Measurements from ENCODE around the gene CCSER1.

CCSER1 gene

DNA sequence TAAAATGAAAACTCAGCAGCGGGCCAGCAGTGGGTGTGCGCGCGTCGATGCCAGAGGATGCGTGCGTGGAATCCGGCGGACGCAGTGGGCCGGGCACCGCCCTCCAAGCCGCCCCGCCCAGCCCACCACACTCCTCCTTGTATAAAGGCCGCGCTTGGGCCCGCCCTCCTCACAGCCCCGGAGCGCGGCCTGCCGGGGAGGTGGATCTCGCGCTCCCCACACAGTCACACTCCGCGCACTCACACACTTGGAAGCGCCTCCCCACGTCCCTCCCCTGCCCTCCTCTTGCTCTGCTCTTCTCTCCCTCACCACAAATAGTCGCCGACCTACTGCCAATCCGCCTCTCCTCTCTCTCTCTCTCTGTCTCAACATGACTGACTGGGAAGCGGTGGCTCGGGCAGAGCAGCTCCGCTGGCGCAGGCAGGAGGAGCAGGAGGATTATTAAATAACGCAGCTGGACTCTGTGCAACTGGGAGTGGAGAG, at the start of gene CCSER1:
Gene CCSER1, plus strand, starts transcription at position 172 of the 483 bp plus-strand sequence.
- Histone ChIP-seq H3K4me3 (ENCODE audit: low read length in 2 of 2) (peak within 1 kb of the TSS; percentile 68 to 78), H3K9me3 (ENCODE audit: control insufficient read depth in 2 of 2, low read length in 2 of 2) (no peaks in the 10 kb centered on the region), H3K27ac (ENCODE audit: low read length) (peak within 1 kb of the TSS; percentile 26), H3K36me3 (ENCODE audit: control insufficient read depth in 2 of 2, insufficient read depth in 2 of 2, low read length in 2 of 2) (no peaks in the 10 kb centered on the region), H3K9ac (ENCODE audit: low read length in 2 of 2) (peak within 1 kb of the TSS; percentile 14 to 50), H3K4me1 (ENCODE audit: control insufficient read depth, insufficient read depth, low read length) (no peaks in the 10 kb centered on the region), H3K27me3 (ENCODE audit: control insufficient read depth in 1 of 2, insufficient read depth in 2 of 2, low read length in 2 of 2) (no peaks in the 10 kb centered on the region)

DNA sequence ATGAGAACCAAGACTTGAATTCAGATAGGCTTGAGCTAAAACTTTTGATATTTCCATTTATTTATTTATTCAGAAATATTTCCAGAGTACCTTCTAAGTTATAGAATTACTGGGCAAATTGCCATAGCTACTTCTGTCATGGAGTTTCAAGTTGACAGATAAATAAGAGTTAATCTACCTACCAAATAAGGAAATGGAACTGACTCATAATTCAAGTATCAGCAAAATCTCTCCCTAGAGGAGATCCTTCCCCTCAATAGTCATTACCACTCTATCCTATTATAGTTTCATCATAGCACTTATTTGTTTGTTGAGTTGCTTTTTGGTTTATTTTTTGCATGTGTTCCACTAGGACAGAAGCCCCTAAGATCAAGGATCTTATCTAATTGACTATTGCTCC, 48.8 kb upstream of the CCSER1 start:
- H3K4me1 ChIP-seq (ENCODE audit: control insufficient read depth, insufficient read depth, low read length), result no peaks in the 10 kb centered on the region
- no peaks in the 10 kb centered on the region for H3K27me3 ChIP-seq (ENCODE audit: control insufficient read depth in 1 of 2, insufficient read depth in 2 of 2, low read length in 2 of 2)
- no peaks in the 10 kb centered on the region for H3K9me3 ChIP-seq (ENCODE audit: control insufficient read depth in 2 of 2, low read length in 2 of 2)

DNA sequence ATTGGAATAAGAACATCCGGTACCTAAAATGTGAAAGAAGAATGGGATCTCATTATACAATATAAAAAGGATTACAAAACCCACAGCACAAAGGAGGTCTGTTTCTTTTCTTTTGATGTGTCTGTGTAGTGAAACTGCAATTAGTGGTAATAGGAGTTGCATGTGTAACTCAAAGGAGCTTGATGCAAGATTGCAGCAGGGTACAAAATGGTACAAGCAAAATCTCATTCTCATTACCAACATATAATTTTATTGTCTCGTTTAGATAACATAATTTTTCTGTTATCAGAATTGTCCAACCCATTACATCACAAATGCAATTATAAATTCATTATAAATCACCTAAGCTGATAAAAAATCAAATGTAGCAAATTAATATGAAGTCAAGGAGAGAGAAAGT, 47.1 kb upstream of the CCSER1 start:
- Histone ChIP-seq H3K9ac (ENCODE audit: low read length in 2 of 2) (no peak overlapping the region), H3K9me3 (ENCODE audit: control insufficient read depth in 2 of 2, low read length in 2 of 2) (no peaks in the 10 kb centered on the region), H3K4me3 (ENCODE audit: low read length in 2 of 2) (no peak overlapping the region), H3K4me1 (ENCODE audit: control insufficient read depth, insufficient read depth, low read length) (no peaks in the 10 kb centered on the region), H3K27me3 (ENCODE audit: control insufficient read depth in 1 of 2, insufficient read depth in 2 of 2, low read length in 2 of 2) (no peaks in the 10 kb centered on the region), H3K36me3 (ENCODE audit: control insufficient read depth in 2 of 2, insufficient read depth in 2 of 2, low read length in 2 of 2) (no peaks in the 10 kb centered on the region), H3K27ac (ENCODE audit: low read length) (no peak overlapping the region)

More for the DNA sequence above, 48.8 kb upstream of the CCSER1 start:
- no peak overlapping the region for H3K27ac ChIP-seq (ENCODE audit: low read length)
- H3K36me3 ChIP-seq (ENCODE audit: control insufficient read depth in 2 of 2, insufficient read depth in 2 of 2, low read length in 2 of 2), result no peaks in the 10 kb centered on the region
- no peak overlapping the region for H3K9ac ChIP-seq (ENCODE audit: low read length in 2 of 2)
- no peak overlapping the region for H3K4me3 ChIP-seq (ENCODE audit: low read length in 2 of 2)

DNA sequence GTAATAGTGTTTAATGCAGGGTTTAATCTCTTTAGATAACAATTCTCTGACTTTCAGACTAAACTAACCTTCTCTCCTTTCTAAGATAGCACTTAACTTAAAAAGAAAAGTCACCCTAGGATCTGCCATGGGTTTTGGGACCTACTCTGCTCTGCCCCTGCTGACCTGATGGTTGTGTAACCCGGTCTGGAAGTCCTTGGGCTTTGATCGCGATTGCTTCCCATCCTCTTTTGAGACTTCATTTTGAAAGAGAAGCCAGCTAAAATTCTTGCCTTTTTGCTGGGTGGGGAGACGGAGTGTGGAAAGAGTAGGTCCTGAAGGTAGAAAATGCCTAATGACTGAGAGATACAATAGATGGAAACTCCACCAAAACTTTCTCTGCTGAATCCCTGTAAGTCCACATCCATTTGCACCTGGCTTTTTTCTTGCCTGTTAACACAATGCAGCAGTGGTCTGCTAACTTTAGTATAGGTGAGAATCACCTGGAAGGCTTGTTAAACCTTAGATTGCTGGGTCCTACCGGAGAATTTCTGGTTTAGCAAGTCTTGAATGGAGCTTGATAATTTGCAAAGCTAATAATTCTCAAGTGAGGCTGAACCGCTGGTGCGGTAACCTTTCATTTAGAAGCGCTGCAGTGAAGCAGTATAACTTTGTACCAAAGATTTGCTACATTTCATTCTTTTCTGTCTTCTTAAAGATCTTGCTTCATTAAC, 45.6 kb upstream of the CCSER1 start:
- Histone ChIP-seq H3K36me3 (ENCODE audit: control insufficient read depth in 2 of 2, insufficient read depth in 2 of 2, low read length in 2 of 2) (no peaks in the 10 kb centered on the region), H3K4me1 (ENCODE audit: control insufficient read depth, insufficient read depth, low read length) (no peaks in the 10 kb centered on the region), H3K9me3 (ENCODE audit: control insufficient read depth in 2 of 2, low read length in 2 of 2) (no peaks in the 10 kb centered on the region), H3K9ac (ENCODE audit: low read length in 2 of 2) (no peak overlapping the region), H3K27me3 (ENCODE audit: control insufficient read depth in 1 of 2, insufficient read depth in 2 of 2, low read length in 2 of 2) (no peaks in the 10 kb centered on the region), H3K27ac (ENCODE audit: low read length) (no peak overlapping the region), H3K4me3 (ENCODE audit: low read length in 2 of 2) (no peak overlapping the region)

GRCh38 chr4:90082449-90082848, 44.7 kb upstream of the CCSER1 start:
- Histone ChIP-seq H3K36me3 (ENCODE audit: control insufficient read depth in 2 of 2, insufficient read depth in 2 of 2, low read length in 2 of 2) (no peaks in the 10 kb centered on the region), H3K27me3 (ENCODE audit: control insufficient read depth in 1 of 2, insufficient read depth in 2 of 2, low read length in 2 of 2) (no peaks in the 10 kb centered on the region), H3K9ac (ENCODE audit: low read length in 2 of 2) (no peak overlapping the region), H3K9me3 (ENCODE audit: control insufficient read depth in 2 of 2, low read length in 2 of 2) (no peaks in the 10 kb centered on the region), H3K4me3 (ENCODE audit: low read length in 2 of 2) (no peak overlapping the region), H3K27ac (ENCODE audit: low read length) (no peak overlapping the region), H3K4me1 (ENCODE audit: control insufficient read depth, insufficient read depth, low read length) (no peaks in the 10 kb centered on the region)

DNA sequence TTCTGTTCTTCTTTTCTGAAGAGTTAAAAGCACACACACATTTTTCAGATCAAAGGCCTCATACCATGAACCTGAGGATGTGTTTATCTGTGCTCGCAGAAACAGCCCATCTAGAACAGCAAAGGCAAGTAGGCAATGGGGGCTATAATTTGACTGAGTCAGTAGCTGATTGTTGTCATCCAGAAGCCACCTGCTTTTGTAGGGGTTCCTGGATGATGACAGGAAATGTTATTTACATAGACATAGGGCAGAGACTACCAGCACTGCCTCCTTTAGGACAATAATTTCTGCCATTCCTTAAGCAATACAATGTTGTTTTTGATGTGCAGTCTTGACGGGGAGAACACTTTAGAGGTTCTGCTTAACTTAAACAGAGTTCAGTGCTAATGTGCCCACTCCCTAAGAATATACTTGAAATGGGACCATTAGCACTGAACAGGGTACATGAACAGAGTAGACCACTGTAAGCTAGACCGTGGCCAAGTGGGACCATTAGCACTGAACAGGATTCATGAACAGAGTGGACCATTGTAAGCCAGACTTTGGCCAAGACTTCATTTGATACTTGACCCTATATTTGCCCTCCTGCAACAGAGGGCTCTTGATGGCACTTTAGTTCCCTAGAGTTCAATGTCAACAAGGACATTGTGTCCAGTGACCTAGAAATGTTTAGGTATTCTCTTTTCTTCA, 42.8 kb upstream of the CCSER1 start:
- Histone ChIP-seq H3K27me3 (ENCODE audit: control insufficient read depth in 1 of 2, insufficient read depth in 2 of 2, low read length in 2 of 2) (no peaks in the 10 kb centered on the region), H3K27ac (ENCODE audit: low read length) (no peak overlapping the region), H3K9ac (ENCODE audit: low read length in 2 of 2) (no peak overlapping the region), H3K4me3 (ENCODE audit: low read length in 2 of 2) (no peak overlapping the region), H3K4me1 (ENCODE audit: control insufficient read depth, insufficient read depth, low read length) (no peaks in the 10 kb centered on the region), H3K9me3 (ENCODE audit: control insufficient read depth in 2 of 2, low read length in 2 of 2) (no peaks in the 10 kb centered on the region), H3K36me3 (ENCODE audit: control insufficient read depth in 2 of 2, insufficient read depth in 2 of 2, low read length in 2 of 2) (no peaks in the 10 kb centered on the region)

- Histone ChIP-seq H3K36me3 (ENCODE audit: control insufficient read depth in 2 of 2, insufficient read depth in 2 of 2, low read length in 2 of 2) (no peaks in the 10 kb centered on the region), H3K27ac (ENCODE audit: low read length) (no peak overlapping the region), H3K27me3 (ENCODE audit: control insufficient read depth in 1 of 2, insufficient read depth in 2 of 2, low read length in 2 of 2) (no peaks in the 10 kb centered on the region), H3K9me3 (ENCODE audit: control insufficient read depth in 2 of 2, low read length in 2 of 2) (no peaks in the 10 kb centered on the region), H3K4me1 (ENCODE audit: control insufficient read depth, insufficient read depth, low read length) (no peaks in the 10 kb centered on the region), H3K4me3 (ENCODE audit: low read length in 2 of 2) (no peak overlapping the region), H3K9ac (ENCODE audit: low read length in 2 of 2) (no peak overlapping the region)
Measured at GRCh38 chr4:90084967-90085295, 42.3 kb upstream of the CCSER1 start.

DNA sequence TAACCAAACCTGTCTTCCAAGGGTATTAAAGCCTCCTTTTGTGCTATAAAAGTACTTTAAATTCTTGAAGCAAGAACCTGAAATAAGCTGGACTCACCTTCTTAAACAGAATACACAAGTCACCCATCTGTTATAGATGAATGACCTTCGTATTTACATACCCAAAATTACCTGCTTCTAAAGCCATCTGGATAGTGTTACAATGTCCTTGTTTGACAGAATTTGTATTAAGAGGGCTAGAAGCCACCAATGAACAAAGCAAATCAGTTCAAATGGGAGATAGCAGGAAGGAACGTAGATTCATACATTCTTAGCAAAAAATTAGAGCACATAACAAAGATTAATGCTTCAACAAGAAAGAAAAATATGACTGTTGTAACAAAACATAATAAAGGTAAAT, 33.7 kb upstream of the CCSER1 start:
- H3K9me3 ChIP-seq (ENCODE audit: control insufficient read depth in 2 of 2, low read length in 2 of 2), result no peaks in the 10 kb centered on the region
- H3K4me3 ChIP-seq (ENCODE audit: low read length in 2 of 2), result no peak overlapping the region
- no peaks in the 10 kb centered on the region for H3K4me1 ChIP-seq (ENCODE audit: control insufficient read depth, insufficient read depth, low read length)
- H3K27me3 ChIP-seq (ENCODE audit: control insufficient read depth in 1 of 2, insufficient read depth in 2 of 2, low read length in 2 of 2), result no peaks in the 10 kb centered on the region
- H3K27ac ChIP-seq (ENCODE audit: low read length), result no peak overlapping the region
- no peaks in the 10 kb centered on the region for H3K36me3 ChIP-seq (ENCODE audit: control insufficient read depth in 2 of 2, insufficient read depth in 2 of 2, low read length in 2 of 2)
- H3K9ac ChIP-seq (ENCODE audit: low read length in 2 of 2), result no peak overlapping the region

GRCh38 chr4:90095000-90095399, 32.2 kb upstream of the CCSER1 start:
- H3K4me3 ChIP-seq (ENCODE audit: low read length in 2 of 2), result no peak overlapping the region
- H3K36me3 ChIP-seq (ENCODE audit: control insufficient read depth in 2 of 2, insufficient read depth in 2 of 2, low read length in 2 of 2), result no peaks in the 10 kb centered on the region
- H3K27ac ChIP-seq (ENCODE audit: low read length), result no peak overlapping the region
- H3K9ac ChIP-seq (ENCODE audit: low read length in 2 of 2), result no peak overlapping the region
- H3K9me3 ChIP-seq (ENCODE audit: control insufficient read depth in 2 of 2, low read length in 2 of 2), result no peaks in the 10 kb centered on the region
- H3K27me3 ChIP-seq (ENCODE audit: control insufficient read depth in 1 of 2, insufficient read depth in 2 of 2, low read length in 2 of 2), result no peaks in the 10 kb centered on the region
- no peaks in the 10 kb centered on the region for H3K4me1 ChIP-seq (ENCODE audit: control insufficient read depth, insufficient read depth, low read length)

GRCh38 chr4:90099812-90100211, 27.4 kb upstream of the CCSER1 start:
- Histone ChIP-seq H3K27ac (ENCODE audit: low read length) (no peak overlapping the region), H3K9ac (ENCODE audit: low read length in 2 of 2) (no peak overlapping the region), H3K4me1 (ENCODE audit: control insufficient read depth, insufficient read depth, low read length) (no peaks in the 10 kb centered on the region), H3K36me3 (ENCODE audit: control insufficient read depth in 2 of 2, insufficient read depth in 2 of 2, low read length in 2 of 2) (no peaks in the 10 kb centered on the region), H3K9me3 (ENCODE audit: control insufficient read depth in 2 of 2, low read length in 2 of 2) (no peaks in the 10 kb centered on the region), H3K27me3 (ENCODE audit: control insufficient read depth in 1 of 2, insufficient read depth in 2 of 2, low read length in 2 of 2) (no peaks in the 10 kb centered on the region), H3K4me3 (ENCODE audit: low read length in 2 of 2) (no peak overlapping the region)

GRCh38 chr4:90103991-90104390, 23.2 kb upstream of the CCSER1 start:
- Histone ChIP-seq H3K27me3 (ENCODE audit: control insufficient read depth in 1 of 2, insufficient read depth in 2 of 2, low read length in 2 of 2) (no peaks in the 10 kb centered on the region), H3K4me1 (ENCODE audit: control insufficient read depth, insufficient read depth, low read length) (no peaks in the 10 kb centered on the region), H3K9ac (ENCODE audit: low read length in 2 of 2) (no peak overlapping the region), H3K36me3 (ENCODE audit: control insufficient read depth in 2 of 2, insufficient read depth in 2 of 2, low read length in 2 of 2) (no peaks in the 10 kb centered on the region), H3K9me3 (ENCODE audit: control insufficient read depth in 2 of 2, low read length in 2 of 2) (no peaks in the 10 kb centered on the region), H3K4me3 (ENCODE audit: low read length in 2 of 2) (no peak overlapping the region), H3K27ac (ENCODE audit: low read length) (no peak overlapping the region)

Data from stomach smooth muscle (tissue), 2 donors.